GM19463 (cell line): ENCODE results near the gene GNAT2.

Experiments
- ATAC-seq: cut with Tn5 transposase; IDR thresholded peaks from one replicate; pipeline ENCODE4 v1.9.1; 2021; ENCODE audit warnings: mild to moderate bottlenecking, moderate library complexity; ENCODE audit not compliant: unreplicated experiment

GNAT2 gene

DNA sequence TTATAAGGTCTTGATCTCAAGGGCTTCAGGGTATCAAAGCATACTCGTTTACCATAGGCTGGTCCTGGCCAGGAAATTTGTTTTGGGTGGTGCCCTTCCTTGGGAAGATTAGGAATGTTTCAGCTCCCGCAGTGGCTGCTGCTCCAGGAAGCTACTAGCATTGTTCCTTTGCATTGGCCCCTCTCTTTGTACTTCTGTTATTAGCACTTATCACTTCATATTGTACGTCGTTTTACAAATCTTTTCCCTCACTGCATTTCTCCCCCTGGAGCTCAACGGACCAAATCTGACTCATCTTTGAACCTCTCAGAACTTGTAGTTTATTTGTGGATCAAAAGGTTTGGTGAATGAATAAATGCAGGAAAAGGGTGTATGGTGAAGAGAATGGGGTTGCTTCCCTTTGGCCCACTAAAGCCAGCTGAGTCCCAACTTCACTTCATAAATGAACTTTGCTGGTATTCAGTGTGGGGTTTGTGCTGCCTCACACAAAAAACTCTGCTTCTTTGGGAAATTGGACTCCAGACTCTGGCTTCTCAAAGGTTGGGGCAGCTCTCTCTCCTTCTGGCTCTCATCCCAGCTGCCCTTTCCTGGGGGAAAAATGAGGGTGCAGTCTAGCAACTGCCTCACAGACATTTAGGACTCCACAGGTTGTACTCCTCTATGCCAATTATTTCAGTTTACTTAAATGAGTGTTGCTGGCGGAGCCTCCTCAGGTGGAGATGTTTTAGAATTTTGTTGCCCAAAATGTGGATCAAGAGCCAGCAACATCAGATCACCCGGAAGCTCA is 5.9 kb downstream of the GNAT2 start:
- no peak for ATAC-seq

DNA sequence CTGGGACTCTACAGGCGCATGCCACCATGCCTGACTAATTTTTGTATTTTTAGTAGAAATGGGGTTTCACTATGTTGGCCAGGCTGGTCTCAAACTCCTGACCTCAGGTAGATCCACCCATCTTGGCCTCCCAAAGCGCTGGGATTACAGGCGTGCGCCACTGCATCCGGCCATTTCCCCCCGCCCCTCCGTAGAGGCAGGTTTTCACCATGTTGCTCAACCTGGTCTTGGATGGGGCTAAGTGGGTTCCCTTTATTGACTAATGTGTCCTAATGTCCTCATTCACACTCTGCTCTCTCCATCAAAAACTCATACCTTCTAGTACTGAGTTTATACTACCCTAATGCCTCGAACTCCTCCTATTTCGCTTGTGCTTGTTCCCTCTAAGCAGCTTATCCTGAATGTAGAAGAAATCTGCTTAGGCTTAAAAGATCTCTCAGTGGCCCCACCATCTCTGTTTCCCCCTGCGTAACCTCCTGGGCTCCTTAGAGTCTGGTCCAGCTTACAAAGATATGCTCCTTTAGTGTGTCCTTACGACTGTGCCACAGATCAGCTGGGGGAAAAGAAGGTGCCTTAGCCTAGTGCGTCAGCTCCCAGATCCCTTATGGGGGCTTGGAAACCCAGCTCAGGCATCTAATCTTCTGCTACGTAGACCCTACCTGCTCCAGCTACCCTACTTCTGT is 8.0 kb downstream of the GNAT2 start:
- ATAC-seq = no peak

DNA sequence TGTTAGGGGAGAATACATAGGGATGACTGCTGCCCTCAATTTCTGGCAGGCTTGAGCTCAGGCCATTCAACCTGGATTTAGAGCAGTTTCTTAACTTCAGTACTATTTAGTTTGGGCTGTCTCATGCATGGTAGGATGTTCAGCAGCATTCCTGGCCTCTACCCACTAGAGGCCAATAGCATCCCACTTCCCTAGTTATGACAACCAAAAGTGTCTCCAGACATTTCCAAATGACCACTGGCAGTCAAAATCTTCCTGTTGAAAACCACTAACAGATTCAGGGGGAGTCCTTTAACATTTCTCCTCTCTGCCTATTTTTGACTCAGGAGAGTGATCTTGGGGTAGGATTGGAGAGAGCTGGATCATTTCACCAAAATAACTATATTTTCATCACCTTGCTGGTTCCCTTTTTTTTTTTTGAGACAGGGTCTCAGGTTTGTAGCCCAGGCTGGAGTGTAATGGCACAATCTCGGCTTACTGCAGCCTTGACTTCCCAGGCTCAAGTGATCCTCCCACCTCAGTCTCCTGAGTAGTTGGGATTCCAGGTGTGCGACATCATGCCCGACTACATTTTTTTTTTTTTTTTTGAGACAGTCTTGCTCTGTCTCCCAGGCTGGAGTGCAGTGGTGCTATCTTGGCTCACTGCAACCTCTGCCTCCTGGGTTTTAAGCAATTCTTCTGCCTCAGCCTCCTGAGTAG is 8.7 kb downstream of the GNAT2 start:
- ATAC-seq = no peak

DNA sequence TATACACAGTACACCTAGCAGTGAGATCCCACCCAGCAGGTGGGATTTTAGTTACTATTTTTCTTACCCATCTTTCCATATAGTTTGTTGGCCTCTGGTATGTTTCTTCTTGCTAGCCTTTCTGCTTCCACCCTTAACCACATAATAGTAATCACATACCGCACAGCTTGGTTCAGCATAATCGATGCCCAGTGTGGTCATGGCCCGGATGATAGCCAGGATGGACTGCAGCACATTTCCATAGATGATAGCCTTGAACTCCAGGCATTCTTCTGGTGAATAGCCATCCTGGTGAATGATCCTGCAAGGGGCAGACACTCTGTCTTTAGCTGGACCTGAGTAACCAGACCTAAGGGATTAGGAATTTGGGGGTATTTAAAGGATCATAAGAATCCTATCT is 9.5 kb downstream of the GNAT2 start:
- no peak for ATAC-seq

DNA sequence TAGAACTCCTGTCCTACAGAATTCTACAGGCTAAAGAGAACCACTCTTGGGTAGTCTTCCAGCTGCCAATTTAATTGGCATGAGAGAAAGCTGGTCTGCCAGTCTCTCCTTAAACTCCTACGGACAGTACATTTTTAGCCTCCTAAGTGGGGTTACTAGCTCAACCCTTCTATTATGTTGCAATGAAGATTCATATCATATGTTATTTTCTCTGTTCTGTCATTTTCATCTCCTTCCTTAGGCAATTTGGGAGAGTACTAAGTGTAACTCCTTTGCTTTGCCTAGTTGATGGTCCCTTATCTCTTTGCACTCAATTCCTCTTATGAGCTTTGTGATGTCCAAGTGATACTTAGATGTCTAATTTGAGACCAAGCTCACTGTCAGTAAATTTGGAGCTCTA is 14.0 kb downstream of the GNAT2 start:
- no peak for ATAC-seq

DNA sequence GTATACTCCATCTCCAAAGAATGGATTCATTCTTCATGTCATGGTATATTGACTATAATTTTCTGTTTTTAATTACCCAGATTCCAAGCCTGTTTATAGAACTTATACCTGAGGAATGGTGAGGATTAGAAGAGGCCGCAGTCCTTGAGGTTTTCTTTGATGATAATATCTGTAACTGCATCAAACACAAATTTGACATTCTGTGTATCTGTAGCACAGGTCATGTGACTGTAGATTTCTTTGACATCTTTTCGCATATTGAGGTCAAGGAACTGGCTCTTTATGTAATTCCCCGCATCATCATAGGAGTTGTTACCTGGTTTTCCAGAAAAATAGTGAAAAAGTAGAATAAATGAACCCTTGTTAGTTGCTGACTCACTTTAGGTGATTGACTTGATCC is 16.2 kb downstream of the GNAT2 start:
- no peak for ATAC-seq

DNA sequence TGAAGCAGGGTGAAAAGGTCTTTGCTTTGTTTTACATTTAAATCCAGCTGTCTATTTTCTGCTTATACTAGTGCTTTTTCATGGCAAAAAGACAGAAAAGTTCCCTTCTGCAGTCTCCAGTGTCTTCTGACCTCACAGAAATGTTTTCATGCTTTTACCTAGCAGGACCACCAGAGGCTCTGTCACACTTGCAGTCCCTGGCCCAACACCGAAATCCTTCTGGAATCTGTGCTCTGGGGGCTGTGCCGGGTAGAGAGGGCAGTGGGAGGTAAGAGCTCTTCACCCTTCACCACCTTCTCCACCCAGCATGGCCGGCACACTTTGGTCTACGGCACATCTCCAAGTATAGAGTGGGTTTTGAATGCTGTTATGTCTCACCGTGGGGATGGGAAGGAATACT is 20.8 kb downstream of the GNAT2 start:
- no peak for ATAC-seq

DNA sequence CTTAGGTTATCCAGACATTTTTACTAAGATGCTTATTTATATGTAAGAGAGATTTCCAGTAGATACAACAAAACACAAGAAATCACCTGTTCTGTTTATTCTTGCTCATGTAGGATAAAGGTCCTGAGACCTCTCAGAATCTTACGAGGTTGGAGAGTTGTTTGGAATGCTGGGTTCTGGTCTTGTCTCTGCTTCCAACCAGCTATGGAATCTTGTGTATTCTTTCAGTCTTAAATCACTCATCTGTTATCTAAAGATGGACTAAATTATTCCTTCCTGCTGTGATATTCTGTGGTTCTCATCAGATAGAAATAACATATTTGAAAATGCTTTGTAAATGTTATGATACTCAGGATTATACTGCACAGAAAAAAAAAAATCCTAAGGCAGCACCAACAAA is 21.3 kb downstream of the GNAT2 start:
- ATAC-seq = no peak

DNA sequence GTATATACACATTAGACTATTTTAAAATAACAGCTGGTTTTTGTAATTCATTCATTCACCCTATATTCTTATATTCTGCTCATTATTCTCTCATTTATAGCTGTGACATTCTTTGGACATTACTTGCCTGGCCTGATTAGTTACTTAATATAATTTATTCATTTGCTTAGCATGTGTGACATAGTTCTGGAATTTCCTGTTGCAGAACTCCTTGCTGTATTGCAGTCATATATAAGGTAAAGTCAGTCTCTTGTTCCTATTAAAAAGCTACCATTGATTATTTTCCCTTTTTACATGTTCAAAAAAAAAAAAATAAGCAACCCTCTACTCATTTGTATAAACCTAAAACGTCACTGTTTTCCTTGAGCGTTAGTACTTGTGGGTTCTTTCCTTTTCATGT is 23.9 kb downstream of the GNAT2 start:
- ATAC-seq = no peak

DNA sequence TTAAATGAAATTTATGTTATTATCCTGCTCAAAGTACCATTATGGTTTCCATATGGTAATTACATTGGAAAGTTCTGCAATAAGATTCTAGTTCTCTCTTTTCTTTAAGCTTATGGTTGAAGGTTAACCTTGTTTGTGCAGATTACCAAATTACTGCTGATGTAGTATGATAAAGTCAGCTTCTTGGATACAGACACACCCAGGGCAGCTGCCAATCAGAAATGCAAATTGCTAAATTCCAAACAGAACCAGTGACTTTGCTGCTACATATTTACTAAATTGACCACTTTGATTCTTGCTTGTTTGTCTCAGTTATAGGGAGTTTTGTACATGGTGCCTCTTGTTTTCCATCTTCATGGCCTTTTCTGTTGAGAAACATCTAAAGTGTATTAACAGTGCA is 26.5 kb downstream of the GNAT2 start:
- no peak for ATAC-seq

DNA sequence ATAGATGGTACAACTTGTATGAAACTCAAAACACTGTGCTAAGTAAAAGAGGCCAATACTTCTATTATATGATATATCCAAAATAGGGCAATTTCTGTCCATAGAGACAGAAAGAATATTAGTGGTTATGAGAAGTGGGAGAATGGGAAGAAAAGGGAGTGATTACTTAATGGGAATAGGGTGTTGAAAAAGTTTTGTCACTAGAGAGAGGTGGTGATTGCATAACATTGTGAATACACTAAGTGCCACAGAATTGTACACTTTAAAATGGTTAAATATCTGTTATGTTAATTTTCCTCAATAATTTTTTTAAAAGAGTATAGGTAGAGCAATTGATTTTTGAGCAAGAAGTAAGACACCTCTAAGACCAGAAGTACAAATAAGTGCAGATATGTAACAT is 29.7 kb downstream of the GNAT2 start:
- no peak for ATAC-seq

DNA sequence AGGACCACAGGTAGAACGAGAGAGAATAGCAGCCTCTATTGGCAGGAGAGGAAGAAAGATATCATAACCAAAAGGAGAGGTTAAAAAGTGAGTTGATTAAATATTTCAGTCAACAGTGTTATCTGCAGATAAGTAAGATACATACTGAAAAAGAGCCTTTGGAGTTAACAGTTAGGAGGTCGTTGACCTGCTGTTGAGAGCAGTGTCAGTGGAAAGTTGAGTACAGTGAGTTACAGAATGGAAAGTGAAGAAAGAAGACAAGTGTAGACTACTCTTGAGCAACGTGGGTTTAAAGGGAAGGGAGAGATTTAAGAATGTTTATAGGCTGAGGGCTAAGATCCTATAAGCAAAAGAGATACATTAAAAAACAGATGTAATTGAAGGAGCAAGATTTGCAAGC is 30.2 kb downstream of the GNAT2 start:
- no peak for ATAC-seq

DNA sequence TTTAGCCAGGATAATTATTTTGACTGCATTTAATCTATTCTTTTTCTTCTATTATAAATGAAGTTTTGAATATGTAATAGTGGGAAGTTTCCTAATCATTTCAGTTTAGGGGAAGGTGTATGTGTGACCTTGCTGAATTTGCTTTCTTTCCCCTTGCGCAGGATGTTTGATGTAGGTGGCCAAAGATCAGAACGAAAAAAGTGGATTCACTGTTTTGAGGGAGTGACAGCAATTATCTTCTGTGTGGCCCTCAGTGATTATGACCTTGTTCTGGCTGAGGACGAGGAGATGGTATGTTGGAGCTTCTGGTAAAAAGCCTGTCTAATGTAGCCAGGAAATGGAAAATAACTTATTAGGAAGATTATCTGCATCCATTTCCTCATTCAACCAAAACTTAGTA is 33.4 kb downstream of the GNAT2 start:
- ATAC-seq = no peak

DNA sequence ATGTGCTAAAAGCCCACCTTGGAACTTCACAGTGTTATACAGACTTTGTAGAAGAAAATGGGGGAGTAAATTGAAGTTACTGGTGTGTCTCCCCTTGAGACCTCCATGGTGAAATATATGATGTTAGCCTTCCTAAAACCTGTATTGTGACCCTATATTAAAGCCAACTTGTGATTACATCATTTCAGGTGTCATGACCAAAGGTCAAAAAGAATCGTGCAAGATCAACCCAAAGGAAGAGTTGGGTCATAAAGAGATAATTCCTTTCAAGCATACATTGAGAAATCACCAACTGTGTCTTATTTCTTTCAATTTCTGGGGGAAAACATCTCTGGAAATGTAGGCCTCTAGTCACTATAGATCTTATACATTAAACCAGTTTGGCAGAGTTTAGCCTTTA is 34.6 kb downstream of the GNAT2 start:
- ATAC-seq = no peak

DNA sequence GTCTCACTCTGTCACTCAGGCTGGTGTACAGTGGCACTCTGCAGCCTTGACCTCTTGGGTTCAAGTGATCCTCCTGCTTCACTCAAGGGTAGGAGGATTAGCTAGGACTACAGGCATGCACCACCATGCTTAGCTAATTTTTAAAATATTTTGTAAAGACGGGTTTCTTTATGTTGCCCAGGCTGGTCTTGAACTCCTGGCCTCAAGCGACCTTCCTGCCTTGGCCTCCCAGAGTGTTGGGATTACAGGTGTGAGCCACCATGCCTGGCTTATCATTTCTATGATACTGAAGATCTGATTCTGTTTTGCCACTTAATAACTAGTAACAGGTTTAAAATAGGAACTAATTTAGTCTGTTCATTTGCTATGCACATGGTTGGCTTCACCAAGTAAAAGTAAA is 37.4 kb downstream of the GNAT2 start:
- ATAC-seq = no peak

DNA sequence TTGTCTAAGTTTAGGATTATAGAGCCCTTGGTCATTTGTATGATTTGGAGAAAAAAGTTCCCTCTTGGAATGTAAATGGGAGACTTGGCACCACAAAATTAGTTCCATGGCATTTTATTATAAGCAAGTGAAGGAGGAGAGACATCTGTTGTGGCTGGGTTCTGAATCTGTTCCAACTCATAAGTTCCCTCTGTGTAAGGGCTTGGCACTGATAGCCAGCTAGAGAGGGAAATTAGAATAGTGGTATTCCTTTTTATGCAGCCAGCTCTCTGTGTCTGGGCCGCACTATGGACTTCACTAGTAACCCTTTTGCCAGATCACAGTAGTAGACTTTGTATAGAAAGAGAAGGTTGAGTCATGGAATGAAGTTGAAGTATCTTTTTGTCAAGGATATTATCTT is 39.9 kb downstream of the GNAT2 start:
- no peak for ATAC-seq

DNA sequence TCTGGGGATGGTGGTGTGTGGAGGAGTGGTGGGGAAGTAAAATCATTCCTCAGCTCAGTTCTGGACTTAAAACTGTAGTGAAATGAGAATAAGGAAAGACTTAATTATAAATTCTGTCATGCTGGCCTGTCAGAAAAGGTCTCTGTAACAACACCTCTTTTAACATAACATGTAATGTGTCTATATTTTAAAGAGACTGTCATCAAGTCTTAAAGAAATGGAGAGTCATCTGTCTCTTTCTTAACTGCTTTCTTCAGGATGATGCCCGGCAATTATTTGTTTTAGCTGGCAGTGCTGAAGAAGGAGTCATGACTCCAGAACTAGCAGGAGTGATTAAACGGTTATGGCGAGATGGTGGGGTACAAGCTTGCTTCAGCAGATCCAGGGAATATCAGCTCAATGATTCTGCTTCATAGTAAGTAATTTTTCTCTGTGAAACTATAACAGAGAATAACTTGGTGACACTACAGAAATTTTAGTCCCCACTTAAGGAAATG is 40.4 kb downstream of the GNAT2 start:
- ATAC-seq = no peak

DNA sequence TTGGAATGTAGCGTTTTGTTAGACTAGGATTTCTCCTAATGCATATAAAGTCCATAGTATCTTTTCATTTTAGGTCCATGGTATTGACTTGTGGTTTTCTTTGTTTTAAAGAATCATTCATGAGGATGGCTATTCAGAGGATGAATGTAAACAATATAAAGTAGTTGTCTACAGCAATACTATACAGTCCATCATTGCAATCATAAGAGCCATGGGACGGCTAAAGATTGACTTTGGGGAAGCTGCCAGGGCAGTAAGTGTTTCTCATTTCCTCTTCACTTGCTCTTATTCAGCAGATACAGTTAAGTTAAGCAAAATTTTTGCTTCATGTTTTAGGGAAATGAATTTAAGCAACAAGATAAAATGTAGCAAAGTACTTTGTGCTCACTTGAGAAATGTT is 45.6 kb downstream of the GNAT2 start:
- no peak for ATAC-seq

DNA sequence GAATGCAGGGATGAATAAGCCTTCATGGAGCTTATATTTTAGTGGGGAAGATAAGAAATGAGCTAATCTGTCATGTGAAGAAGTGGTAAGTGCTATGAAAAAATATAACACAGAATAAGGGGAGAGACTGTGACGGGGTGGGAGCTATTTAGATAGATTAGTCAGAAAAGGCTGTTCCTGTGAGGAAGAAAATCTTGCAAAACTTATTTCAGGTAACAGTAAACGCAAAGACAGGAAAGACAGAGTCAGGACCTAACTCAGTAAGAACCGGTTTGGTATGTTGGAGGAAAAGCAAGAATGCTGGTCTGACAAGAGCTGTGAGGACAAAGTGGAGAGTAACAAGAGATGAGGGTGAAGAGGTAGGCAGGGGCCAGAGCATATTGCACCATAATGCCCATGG is 49.0 kb downstream of the GNAT2 start:
- ATAC-seq = no peak

DNA sequence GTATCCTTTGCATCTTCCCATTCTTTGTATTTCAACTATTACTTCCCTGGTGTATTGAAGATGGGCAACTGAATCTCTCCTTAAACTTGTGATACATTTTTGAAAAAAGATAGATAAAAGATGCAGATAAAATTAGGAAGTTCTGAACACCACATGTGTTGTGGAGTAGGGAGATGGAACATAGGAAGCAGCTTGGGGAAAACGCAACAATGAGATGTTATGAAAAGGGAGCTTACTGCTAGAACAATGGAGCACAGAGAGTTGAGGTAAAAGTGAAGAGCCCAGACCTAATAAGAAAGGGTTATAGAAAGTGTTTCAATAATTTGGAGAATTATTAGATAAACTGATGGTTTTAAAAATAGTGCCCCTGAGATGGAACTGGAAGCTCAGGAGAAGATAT is 50.1 kb downstream of the GNAT2 start:
- ATAC-seq = no peak

DNA sequence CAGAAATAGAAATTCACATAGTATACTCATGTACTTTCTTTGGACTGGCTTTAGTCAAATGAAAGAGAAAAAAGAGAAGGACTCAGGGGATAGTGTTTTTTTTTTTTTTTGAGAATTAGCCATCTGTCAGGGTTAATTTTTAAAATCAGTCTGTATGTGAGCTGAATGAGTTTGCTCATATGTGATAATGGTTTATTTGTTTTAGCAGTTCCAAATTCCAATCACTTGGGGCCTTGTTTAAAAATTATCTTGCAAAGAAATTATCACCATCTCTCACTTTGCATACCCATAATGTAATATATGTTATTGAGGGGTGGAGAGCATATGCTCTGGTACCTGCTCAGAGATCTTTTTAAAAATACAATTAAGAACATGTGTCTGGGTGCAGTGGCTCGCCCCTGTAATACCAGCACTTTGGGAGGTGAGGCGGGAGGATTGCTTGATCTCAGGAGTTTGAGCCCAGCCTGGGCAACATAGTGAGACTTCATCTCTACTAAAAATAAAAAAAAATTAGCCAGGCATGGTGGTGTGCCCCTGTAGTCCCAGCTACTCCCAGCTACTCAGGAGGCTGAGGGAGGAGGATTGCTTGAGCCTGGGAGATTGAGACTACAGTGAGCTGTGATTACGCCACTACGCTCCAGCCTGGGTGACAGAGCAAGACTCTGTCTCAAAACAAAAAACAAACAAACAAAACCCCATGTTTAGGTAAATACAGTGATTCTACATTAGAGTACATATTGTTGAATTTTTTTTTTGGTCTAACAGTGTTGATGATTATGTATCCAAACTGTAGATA is 51.3 kb downstream of the GNAT2 start:
- no peak for ATAC-seq
